Hindlimb muscle (tissue), 1 donor: ENCODE measurements around the gene MAIP1. TPM values are rescaled to one million over a fixed set of nuclear protein-coding genes. Genes with fewer than 3 reads are reported as not detected.

Source experiments
- DNase-seq: peaks from one replicate; pipeline ENCODE4 v3.0.0-alpha.2; 2013
- polyA plus RNA-seq: library from polyadenylated mRNA; unstranded; fragments of 120-200 nt; gene quantifications from one replicate; pipeline ENCODE4 v1.2.1, GENCODE V29; 2013; ENCODE audit not compliant: insufficient read length

Gene MAIP1
- polyA plus RNA-seq, 1 donor = 20.1 TPM

DNA sequence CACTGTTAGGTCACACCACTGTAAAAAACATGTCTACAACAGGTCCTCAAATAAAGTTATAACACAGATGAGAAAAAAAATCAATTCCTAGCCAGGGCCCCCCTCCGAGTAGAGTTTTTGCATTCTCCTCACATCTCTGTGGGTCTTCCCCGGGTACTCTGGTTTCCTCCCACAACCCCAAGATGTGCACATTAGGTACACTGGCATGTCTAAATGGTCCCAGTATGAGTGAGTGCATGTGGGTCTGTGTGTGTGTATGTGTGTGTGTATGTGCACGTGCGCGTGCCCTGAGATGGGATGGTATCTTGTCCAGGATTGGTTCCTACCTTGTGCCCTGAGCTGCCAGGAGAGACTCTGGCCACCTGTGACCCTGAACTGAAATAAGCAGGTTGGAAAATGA, 5.0 kb upstream of the MAIP1 start:
- no peak for DNase-seq

DNA sequence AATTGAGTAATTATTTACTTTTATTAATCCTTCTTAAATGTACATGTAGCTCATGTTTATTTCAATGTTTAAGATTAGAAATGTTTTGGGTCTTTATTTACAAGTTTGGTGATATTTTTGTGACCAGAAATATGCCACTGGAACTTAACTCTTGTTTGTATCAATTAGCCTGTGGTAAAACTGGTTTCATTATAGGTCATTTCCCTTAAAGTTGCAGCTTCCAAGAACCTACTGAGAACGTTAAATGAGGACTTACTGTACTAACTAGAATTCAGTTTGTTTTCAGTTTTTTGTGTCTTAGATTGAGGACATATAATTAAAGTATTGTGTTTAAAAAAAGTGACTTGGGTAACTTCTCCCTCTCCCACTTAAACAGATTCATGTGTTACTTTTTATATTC, 4.4 kb upstream of the MAIP1 start:
- DNase-seq = no peak

DNA sequence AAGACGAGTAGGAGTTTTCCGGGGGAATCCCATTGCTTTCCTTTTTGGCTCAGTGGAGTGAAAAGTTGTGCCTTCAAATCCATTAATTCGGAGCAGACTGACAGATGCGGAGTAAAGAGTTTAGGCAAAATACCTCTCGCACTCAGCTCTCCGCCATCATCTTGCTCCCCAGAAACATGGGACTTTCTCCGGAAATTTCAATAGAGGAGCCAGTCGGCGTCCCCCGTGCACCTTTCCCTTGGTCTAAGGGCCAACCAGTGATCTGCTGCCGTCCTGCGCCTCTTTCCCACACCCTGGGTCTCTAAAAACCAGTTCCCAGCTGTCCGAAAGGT, 409 bp upstream of the MAIP1 start:
- no peak for DNase-seq

DNA sequence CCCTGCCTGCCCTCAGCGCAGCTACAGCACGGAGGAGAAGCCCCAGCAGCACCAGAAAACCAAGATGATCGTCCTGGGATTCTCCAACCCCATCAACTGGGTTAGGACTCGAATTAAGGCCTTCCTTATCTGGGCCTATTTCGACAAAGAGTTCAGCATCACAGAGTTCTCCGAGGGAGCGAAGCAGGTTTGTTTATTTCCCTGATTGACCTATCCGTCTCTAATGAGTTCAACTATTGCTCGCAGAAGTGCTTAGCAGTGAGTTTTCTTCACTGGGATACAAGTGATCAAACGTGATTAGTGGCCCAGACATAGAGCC, 639 bp downstream of the MAIP1 start:
- no peak for DNase-seq

DNA sequence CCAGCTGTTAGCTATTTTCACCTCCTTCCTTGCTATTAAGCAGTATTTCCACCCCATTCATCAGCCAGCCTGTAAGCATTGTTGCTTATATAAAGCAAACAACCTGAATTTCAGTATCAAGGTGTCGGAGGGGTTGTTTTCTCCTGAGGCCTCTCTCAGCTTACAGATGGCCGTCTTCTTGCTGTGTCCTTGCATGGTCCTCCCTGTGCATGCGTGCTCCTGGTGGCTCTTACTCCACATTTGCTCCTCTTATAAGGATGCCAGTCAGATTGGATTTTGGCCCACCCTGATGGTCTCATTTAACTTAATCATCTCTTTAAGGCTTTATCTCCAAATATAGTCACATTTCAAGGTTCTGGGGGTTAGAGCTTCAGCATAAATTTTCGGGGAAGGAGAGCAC, 2.6 kb downstream of the MAIP1 start:
- DNase-seq = no peak

DNA sequence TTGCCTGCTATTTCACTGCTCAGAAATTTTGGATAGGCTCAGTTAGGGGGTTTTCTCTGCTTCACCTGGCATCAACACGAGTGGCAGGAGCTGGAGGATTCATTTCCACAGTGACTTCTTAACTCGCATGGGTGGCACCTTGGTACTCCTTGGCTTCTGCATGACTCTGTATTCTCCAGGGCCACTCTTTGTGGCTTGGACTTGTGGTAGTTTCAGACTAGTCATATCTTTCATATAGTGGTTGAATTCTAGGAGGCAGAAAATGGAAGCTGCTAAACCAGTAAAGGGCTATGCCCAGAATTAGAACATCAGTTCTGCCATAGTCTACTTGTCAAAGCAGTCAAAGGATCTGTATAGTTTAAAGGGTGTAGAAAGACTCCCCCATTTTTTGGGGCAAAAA, 6.8 kb downstream of the MAIP1 start:
- no peak for DNase-seq

DNA sequence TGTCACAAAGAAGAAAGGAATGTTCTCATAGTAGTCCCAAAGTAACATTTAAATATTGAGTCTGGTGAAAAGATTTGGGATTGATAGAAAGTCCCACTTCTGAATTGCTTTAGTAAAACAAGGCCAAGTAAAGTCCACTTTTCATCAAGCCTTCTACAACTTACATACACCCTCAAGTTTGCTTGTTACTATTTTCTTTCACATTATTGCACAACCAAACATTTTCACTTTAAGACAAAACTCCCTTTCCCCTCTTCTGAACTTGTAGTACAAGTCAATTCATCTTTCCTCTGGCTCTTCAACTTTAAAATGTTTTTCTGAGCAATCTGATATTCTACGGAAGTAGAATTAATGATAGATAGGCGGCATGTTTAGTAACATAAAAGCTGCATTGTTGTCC, 11.0 kb downstream of the MAIP1 start:
- no peak for DNase-seq

DNA sequence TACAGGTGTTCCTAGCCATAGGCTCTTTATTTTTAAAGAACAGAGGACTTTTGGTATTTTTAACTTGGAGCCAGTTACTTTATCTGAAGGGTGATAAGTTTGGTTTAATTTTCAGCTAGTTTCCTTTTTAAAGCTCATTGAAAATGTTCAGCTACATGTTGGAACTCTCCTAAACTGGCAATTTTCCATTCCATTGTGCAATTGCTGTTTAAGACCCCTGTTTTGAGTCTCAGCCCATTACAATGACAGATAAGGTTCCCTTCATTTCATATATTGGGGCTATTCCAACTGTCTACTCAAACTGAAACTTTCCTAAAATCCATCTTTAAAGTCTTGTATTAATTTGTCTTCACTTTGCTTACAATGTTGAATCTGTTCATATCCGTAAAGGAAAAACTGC, 11.6 kb downstream of the MAIP1 start:
- DNase-seq = no peak

DNA sequence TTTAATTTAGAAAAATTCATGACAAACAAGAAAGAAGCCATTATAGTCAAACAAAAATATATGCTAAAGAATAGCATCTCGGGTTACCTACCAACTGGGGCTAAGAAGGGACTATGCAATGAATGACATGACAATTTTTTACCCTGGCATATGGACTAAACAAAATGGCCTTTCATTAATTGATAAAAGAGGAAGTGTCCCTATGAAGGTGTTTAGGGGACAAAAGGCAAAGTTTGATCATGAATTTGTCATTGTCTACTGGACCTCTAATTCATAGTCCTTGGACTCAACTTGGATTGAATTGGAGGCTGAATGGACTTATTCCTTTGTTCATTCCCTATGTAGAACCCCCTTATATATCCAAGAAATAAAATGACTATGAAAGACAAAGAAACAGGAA, 12.7 kb downstream of the MAIP1 start:
- no peak for DNase-seq

DNA sequence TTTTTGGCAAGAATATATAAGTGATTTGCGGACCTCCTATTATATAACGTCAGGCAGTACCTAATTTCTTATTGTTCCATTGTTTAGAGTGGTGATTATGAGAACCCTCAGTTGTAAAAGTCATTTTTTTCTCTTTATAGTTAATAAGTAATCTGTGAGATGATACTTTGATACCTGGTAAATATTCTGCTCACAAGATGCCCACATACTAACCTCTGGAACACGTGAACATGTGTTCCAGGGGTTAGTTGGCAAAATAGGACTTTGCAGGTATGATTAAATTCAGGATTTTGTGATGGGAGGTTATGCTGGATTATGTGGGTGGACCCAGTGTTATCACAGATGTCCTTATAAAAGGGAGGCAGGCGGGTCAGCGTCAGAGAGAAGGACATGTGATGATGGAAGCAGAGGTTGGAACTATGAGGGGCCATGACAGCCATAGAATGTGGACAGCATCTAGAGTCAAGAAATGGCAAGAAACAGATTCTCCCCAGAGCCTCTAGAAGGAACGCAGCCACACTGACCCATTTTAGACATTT, 16.8 kb downstream of the MAIP1 start:
- no peak for DNase-seq

DNA sequence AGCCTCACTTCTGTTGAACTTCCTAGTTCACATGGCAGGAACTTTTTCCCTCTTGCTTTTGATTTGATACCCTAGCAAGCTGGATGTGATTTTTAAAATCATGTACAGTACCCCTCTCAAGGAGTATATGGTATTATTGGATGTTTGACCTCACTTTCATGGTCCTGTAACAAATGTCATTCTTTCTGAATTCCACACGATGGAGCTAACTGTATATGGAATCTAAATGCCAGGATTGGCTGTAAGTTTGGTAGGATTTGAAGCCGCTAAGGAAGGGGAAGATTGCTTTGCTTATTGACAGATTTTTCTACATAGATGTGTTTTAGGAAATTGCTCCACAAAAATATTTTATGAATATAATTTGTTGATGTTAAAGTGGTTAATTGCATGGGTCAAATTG, 18.3 kb downstream of the MAIP1 start:
- DNase-seq = no peak

DNA sequence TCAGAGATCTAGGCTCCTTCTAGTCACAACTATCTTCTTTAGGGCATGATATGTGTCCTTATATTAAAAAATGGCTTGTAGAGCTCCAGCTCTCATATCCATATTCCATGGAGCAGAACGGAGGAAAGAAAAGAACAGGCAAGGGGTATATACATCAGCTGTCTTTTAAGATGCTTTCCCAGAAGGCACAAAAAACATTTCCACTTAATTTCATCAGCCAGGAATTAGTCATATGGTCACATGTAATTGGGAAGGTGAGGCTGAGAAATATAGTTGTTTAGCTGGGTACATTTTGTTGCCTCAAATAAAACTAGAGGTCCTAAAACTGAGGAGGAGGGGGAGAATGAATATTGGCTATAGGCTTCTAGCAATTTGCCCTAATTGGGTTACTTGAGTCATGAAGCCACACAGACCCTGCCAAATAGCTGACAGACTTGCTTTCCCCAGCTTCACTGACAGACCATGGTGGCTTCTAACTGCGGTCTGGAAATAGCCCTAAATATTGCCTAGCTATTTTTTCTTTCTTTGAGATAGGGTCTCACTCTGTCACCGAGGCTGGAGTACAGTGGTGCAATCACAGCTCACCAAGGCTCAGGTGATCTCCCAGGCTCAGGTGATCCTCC, 20.0 kb downstream of the MAIP1 start:
- DNase-seq = no peak

DNA sequence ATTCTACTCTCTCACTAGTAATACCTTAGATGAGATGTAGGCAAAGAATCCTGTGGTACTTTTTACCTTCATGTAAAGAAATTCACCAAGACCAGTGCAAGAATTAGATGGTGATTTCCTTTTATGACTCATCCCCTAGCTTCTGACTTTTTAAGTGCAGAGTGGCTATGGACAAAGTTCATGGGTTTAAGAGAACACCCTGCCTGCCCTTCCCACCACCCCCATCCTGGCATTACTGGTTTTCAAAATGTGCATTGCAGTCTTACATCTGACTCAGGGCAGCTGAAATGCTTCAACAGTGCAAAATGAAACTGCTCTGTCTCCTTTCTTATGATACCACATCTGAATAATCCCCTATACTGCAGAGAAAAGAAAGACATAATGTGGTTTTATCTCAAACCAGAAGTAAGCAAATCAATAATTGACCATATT, 22.6 kb downstream of the MAIP1 start:
- no peak for DNase-seq

DNA sequence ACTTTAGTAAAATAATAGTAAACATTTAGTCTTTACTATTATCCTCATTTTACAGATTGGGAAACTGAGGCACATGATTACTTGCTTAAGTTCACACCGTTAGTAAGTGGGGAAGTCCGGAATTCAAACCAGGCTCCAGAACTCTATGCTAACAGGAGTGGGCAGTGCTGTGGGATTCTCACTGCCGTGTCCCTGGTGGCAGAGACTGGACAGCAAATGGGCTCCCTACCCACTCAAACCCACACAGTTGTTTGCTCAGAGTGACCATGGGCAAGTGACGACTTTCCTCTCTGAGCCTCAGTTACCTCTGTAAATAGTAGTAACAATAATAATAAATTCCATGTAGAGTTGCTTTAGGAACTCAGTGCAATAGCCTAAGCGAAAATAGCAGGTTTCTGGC, 24.0 kb downstream of the MAIP1 start:
- no peak for DNase-seq

DNA sequence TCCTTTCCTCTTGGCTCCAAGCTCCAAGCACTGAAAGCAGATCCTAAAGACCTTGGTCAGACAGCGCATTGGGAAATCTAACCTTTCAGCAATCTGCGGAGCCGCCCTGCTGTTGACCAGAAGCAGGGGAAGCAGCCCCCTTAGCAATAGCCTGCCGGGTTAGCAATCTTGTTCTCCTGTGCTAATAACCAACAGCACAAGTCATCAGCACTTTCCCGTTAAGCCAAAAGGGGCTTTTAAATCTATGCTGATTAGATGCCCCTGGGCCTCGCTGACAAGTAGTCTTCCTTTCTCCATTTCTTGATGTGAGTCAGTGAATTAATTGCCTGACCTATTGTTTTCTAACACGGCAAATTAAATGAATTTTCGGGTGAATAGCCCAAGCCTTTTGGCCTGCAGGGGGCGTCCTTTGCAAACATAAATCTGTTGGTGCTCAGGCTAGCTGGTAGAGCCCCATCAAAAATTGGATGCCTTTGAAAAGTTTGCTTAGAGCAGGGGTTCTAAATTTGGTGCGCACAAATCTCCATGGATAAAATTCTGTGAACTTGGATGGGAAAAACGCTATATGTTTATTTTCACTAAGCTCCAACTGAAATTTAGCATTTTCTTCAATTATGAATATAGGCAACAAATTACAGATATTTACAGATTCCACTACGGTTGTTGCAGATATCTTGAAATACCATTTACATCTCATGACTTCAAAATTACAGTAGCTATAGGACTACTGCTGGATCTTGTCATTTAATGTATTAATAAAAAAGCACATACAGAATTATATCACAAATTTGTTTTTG, 24.6 kb downstream of the MAIP1 start:
- peak; percentile 84 for DNase-seq

DNA sequence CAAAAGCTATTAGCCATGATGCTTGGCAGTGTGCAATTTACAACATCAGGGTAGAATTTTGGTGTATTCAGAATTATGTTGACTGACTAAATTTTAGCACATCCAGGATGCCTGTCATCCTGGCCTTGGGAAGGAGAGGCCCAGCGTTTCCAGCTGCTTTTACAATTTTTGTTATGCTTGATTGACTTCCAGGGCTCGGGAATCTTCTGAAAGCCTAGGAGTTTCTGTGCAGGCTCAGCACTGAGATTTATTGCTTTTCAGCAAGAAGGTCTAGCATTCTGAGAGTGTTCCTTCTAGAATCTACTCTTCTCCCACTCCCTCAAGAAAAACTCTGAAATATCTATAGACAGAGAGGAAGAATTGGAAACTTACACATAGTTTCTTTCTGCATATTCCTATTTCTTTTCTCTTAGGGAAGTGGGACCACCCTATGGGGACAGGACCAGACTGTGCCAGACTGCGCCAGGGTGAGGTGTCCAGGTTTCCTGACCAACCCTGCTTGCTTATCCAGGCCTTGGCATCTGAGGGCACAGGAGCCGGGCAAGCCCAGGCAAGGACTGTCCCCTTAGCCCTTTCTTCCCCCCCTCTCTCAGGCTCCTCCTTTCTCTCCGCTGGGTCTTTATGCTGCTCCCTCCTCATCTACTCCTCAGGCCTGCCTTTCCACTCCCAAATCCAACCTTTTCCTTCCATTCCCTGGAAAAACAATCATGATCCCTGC, 26.9 kb downstream of the MAIP1 start:
- no peak for DNase-seq

DNA sequence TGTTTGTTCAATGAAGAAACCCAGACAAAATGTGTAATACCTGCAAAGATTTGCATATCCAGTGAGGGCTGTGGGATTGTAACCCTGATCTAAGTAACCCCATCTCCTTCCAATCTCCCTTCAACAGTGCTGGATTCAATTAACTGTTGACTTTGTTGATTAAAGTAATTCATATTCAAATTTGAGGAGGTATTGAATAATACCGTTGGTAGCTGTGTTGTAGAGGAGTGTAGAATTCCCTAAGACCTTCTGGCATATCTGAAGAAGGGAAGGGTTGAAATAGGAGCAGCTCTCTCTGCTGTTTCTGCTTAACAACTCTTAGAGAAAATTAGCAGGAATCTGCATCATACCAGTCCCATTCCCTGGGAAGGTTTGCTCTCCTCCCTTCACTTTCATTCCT, 28.2 kb downstream of the MAIP1 start:
- no peak for DNase-seq

DNA sequence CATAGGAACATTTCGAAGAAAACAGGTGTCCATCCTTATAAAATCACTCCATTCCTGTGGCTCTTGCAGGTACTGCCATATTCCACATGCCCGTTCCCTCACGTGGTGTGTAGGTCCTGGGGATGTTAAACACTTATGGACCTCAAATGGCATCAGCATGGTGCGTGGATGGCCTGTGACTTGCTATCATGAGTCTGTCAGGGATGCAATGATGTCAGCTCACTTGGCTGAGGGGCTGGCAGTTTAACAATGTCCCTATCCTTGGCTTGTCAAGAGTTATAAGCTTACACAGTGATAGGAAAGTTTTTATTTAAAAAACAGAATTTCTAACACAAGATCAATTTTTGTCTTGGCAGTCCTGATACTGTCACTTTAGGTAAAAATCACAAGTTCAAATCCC, 28.8 kb downstream of the MAIP1 start:
- no peak for DNase-seq

DNA sequence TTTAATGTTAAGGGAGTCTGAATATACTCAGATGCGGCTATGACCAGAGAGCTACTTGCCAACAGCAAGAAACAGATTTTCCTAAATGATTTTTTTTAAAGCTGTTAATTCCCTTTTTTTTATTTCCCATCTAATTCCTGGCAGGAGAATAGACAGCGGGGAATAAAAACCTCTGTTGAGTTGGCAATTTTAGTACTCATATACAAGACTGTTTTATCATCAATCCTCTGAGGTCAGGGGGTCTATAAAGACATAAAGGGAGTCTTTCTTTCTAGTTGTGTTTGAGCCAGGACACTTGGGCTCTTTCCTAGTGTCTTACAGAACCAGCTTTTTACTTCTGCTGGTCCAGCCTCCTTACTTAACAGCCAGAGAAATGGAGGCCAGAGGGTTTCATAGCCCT, 29.4 kb downstream of the MAIP1 start:
- DNase-seq = peak; percentile 71

DNA sequence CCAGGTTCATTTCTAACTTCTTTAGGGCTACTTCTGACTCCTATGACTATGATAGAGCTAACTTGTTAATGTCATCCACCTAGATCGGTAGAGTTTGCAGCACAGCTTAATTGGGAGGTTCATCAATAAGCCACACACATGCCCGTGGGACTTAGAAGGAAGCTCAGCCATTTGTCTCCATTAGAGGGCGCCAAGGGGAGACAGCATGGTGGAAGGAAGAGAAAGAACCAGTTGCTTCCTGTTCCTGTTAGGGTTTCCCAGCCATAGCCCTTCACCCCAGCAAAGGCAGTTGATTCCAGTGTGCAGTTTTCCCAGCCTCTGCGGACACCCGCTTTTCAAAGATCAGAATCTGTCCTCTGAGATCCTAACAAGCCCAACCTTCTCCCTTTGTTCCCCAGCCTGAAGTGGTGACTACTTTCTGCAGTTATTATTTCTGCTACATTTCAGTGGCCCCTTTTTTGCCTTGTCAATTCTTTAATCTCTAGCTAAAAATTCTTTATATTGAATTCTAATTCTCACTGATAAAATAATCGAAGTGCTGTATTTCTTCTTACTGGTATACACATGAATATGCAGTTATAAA, 30.3 kb downstream of the MAIP1 start:
- DNase-seq = no peak

DNA sequence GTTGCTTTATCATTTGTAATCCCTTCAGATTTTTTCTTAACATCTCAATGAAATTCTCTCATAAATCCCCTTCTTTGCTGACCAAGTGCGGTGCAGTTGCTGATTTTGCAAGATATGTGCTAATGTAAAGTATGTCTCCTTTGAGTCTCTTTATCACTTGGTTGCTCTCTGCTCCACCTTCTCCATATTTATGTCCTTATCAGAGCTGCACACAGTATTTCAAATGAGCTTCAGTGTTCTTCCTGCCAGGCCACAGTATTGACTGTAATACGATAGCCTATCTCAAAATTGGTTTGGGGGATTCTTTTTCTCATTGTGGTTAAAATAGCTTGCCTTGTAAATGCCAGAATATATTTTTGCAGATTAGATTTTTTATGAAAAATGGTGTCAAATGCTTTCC, 32.2 kb downstream of the MAIP1 start:
- DNase-seq = no peak

DNA sequence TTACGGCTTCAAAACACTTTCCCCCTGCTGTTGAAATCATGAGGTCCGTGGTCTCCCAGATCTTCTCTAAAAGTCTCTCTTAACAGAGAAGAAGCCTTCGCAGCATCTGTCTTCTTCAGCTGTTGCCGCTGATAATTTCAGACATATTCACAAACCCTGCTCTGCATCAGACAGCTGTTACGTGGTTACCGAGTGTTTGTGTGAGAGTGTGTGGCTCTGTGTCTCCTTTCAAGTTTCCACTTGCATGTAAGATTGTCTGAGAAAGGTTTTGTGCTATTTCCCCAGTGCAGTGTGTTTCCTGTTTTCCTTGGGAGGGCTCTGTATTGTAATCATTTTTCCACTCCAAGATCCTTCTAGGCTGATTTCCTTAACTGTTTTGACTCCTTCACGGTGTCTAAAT, 32.8 kb downstream of the MAIP1 start:
- peak; percentile 72 for DNase-seq

DNA sequence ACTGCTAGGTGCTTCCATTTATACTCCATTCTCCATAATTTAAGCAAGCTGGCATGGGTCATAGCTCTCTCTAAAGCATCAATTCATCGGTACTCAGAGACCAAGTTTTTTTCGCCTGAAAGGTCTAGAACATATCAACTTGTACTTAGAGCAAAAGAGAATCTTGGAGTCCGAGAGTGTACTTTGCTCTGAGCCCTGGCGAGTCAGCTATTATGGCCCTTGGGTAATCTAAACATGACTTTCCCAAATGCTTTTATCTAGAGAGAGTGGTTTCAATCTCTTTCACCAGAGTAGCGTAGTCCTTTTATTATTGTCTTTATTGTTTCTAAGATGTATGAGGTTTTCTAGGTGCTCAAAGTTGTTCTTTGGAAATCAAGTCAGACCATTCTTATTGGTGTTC, 34.4 kb downstream of the MAIP1 start:
- DNase-seq = no peak

DNA sequence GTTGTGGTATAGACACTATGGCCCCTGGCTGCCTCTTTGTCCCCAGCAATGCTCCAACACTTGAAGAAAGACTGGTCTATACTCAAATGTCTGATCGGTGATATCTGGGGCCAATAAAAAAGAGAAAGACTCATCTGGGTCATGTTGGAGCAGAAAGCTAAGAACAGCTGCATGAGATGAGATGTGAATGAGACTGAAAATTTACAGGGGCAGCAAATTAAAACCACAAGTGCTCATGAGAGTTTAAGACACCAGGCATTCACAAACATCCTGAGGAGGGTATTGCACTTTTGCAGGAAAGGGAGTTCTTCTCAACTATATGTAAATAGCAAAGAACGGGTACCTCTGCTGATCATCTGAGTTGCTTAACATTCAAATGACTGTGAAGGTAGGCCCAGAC, 36.3 kb downstream of the MAIP1 start:
- no peak for DNase-seq
